Activated naive CD4-positive, alpha-beta T cell treated with anti-CD3 and anti-CD28 coated beads, Interleukin-2, amount 10 ng/mL, durations not matched to agents 5 hours and 36 hours (primary cell): ENCODE data around the gene SC5D. TPM values are rescaled to one million over a fixed set of nuclear protein-coding genes. Genes with fewer than 3 reads are reported as not detected.

Source experiments
- total RNA-seq, 2 experiments: library from RNA; stranded (reverse); gene quantifications; one replicate each; pipeline ENCODE4 v1.2.3, GENCODE V29; 2021

SC5D gene
- 10 to 100 TPM; 33.8 to 34.3 TPM for total RNA-seq

GRCh38 chr11:121292495-121293287 lies at the start of gene SC5D:
Gene SC5D (plus strand): TSS chr11:121292771. CDS start chr11:121303376, 10,605 bp downstream.

Other genes starting within 250 kb of the SC5D start
- under 1 TPM; 0.20 to 0.31 TPM for gene TECTA, start 191.5 kb upstream of the SC5D start, total RNA-seq
- gene SORL1, start 159.5 kb downstream of the SC5D start, total RNA-seq: 100 to 1,000 TPM; 179 to 193 TPM